Measurements from ENCODE around the gene TSSC4. TPM values are rescaled to one million over a fixed set of nuclear protein-coding genes. Genes with fewer than 3 reads are reported as not detected.

Gene TSSC4
- total RNA-seq, 1 donor from 2014 or later, result 62.9 TPM

DNA sequence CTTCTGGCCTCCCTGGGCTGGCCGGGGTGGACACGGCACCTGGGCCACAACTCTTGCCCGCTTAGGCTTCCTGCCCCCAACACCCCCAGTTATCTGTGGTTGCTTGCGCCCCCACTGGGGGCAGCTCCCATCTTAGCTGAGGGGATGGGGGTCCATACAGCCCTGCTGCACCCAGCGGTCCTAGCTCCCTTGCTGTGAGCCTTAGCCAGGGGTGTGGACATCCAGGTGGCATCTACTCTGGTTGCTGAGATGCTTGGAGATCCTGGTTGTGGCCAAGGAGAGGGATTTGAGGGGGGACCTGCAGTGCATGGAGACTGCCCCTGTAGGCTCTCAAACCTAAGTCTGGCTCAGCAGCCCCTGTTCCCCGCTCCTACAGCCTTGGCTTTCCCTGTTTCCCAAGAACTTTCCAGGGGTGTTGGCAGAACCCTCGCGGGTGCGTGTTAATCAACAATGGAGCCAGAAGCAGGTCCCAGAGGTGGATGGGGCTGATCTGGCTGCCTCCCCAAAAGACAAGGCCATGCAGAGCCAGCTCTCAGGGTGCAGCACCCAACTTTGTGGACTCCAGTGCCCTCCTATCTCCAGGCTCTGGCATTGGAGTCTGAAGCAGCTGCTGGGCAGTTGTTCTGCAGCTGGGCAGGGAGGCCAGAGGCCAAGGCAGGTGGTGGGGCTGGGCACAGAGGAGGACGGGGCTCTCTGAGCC, 47.6 kb downstream of the TSSC4 start:
- Mint-ChIP-seq H3K27ac (no peak overlapping the region), H3K27me3 (peaks cover 8% of the 10 kb centered on the region), H3K4me3 (peak overlapping the region; percentile 91), H3K4me1 (peaks cover 13% of the 10 kb centered on the region), H3K36me3 (ENCODE audit: low read depth) (no peaks in the 10 kb centered on the region), H3K9me3 (no peaks in the 10 kb centered on the region)
- no peak for DNase-seq
- intact Hi-C loops (cut with micrococcal nuclease), result loop anchor here (2.0 kb wide), 1 partner anchor 19 kb away; no protein-coding TSS in a partner anchor

GRCh38 chr11:2448661-2449547, 48.4 kb downstream of the TSSC4 start:
- H3K36me3 Mint-ChIP-seq (ENCODE audit: low read depth), result no peaks in the 10 kb centered on the region
- peak overlapping the region; percentile 23 for H3K4me3 Mint-ChIP-seq

GRCh38 chr11:2449548-2450320, 49.2 kb downstream of the TSSC4 start:
- Mint-ChIP-seq H3K36me3 (ENCODE audit: low read depth) (peaks cover 2% of the 10 kb centered on the region), H3K4me3 (no peak overlapping the region), H3K9me3 (no peaks in the 10 kb centered on the region), H3K27ac (no peak overlapping the region), H3K27me3 (peaks cover 5% of the 10 kb centered on the region), H3K4me1 (peaks cover 13% of the 10 kb centered on the region)
- DNase-seq, result no peak
- intact Hi-C loops (cut with micrococcal nuclease), result no loop called here

More at GRCh38 chr11:2448661-2449547, 48.4 kb downstream of the TSSC4 start:
- Mint-ChIP-seq H3K4me1 (peaks cover 13% of the 10 kb centered on the region), H3K27me3 (peaks cover 2% of the 10 kb centered on the region), H3K9me3 (no peaks in the 10 kb centered on the region), H3K27ac (no peak overlapping the region)
- DNase-seq, result no peak
- intact Hi-C loops (cut with micrococcal nuclease), result no loop called here

DNA sequence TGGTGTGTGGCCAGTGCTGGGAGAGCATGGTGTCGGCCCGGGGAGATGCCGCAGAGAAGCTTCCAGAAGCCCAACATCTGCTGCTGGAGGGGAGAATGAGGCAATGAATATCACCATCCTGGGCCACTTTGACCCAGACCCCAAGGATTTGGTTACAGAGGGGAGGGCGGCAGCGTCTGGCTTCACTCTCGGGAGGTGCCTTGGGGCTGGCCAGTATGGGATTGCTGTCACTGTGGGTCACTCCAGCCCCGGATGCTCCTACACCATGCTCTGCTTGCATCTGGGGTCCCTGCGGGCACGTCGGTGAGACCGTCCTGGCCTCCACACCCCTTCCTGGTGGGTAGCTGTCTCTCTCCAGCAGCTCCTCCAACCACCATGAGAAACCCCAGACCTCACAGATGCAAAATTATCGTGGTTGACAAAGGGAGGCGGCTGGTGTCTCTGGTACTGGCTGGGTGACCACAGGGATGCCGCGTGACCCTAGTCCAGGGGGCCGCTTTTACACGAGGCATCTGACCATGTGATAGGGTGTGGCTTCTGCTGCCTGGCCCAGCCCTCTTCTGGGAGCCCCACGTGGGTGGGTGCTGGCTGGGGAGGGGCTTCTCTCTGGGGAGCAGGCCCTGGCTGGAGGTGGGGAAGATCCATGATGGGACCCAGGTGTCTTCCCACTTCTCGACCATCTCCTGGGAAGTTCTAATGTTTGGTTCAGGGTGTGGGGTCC, 49.9 kb downstream of the TSSC4 start:
- no peak overlapping the region for H3K4me3 Mint-ChIP-seq
- no peak for DNase-seq

GRCh38 chr11:2451336-2451735, 50.8 kb downstream of the TSSC4 start:
- Mint-ChIP-seq H3K27ac (no peak overlapping the region), H3K36me3 (ENCODE audit: low read depth) (peaks cover 2% of the 10 kb centered on the region), H3K4me1 (peaks cover 9% of the 10 kb centered on the region), H3K9me3 (no peaks in the 10 kb centered on the region), H3K27me3 (peaks cover 2% of the 10 kb centered on the region), H3K4me3 (no peak overlapping the region)
- no peak for DNase-seq
- intact Hi-C loops (cut with micrococcal nuclease), result no loop called here

More for the DNA sequence above, 49.9 kb downstream of the TSSC4 start:
- Mint-ChIP-seq H3K4me1 (peaks cover 11% of the 10 kb centered on the region), H3K27ac (no peak overlapping the region), H3K36me3 (ENCODE audit: low read depth) (peaks cover 2% of the 10 kb centered on the region), H3K9me3 (no peaks in the 10 kb centered on the region), H3K27me3 (peaks cover 2% of the 10 kb centered on the region)
- intact Hi-C loops (cut with micrococcal nuclease), result no loop called here

GRCh38 chr11:2451916-2452315, 51.4 kb downstream of the TSSC4 start:
- H3K27me3 Mint-ChIP-seq, result peaks cover 2% of the 10 kb centered on the region
- DNase-seq, result no peak
- no peaks in the 10 kb centered on the region for H3K9me3 Mint-ChIP-seq
- intact Hi-C loops (cut with micrococcal nuclease), result no loop called here
- peaks cover 8% of the 10 kb centered on the region for H3K4me1 Mint-ChIP-seq
- H3K36me3 Mint-ChIP-seq (ENCODE audit: low read depth), result peaks cover 2% of the 10 kb centered on the region
- no peak overlapping the region for H3K4me3 Mint-ChIP-seq
- no peak overlapping the region for H3K27ac Mint-ChIP-seq

DNA sequence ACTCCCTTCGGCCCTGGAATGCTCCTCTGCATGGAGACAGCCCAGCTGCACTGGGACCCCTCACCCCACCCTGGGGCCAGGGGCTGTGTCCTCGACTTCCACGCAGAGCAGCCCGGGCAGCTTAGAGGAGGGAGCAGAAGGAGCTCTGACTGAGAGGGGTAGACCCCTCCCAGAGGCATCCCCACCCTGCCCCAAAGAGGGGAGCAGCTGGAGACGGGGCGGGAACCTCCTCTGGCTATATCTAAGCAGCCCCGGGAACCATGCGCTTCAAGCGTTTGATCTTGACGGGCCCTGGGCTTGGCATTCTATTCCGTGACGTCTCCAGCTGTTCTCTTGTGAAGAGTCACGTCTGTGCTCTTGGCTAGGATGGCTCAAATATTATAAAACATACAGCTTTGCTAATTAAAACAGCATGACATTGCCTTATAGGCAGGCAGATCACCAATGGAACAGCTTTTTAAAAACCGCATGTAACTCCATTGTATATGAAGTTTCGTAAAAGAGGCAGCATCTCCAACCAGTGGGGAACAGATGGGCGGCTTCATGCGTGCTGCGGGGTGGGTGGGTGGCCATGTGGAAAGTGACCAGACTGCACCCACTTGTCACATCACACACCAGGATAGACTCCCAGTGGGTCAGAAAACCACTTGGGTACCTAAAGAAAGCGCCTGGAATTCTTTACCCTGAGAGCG, 51.9 kb downstream of the TSSC4 start:
- intact Hi-C loops (cut with micrococcal nuclease), result no loop called here
- H3K9me3 Mint-ChIP-seq, result no peaks in the 10 kb centered on the region
- H3K4me1 Mint-ChIP-seq, result peaks cover 2% of the 10 kb centered on the region
- H3K4me3 Mint-ChIP-seq, result no peak overlapping the region
- DNase-seq, result no peak
- H3K36me3 Mint-ChIP-seq (ENCODE audit: low read depth), result peaks cover 2% of the 10 kb centered on the region
- no peak overlapping the region for H3K27ac Mint-ChIP-seq
- H3K27me3 Mint-ChIP-seq, result peaks cover 2% of the 10 kb centered on the region

GRCh38 chr11:2453436-2453835, 52.9 kb downstream of the TSSC4 start:
- H3K36me3 Mint-ChIP-seq (ENCODE audit: low read depth), result peaks cover 2% of the 10 kb centered on the region
- H3K27me3 Mint-ChIP-seq, result peaks cover 2% of the 10 kb centered on the region
- no peak for DNase-seq
- intact Hi-C loops (cut with micrococcal nuclease), result no loop called here
- H3K4me3 Mint-ChIP-seq, result no peak overlapping the region
- no peaks in the 10 kb centered on the region for H3K4me1 Mint-ChIP-seq
- no peaks in the 10 kb centered on the region for H3K9me3 Mint-ChIP-seq
- H3K27ac Mint-ChIP-seq, result no peak overlapping the region

Other genes starting within 250 kb of the TSSC4 start
- not detected in 2 replicates for gene INS, start 239.5 kb upstream of the TSSC4 start, total RNA-seq
- gene TH, start 228.9 kb upstream of the TSSC4 start, total RNA-seq, result not detected in 2 replicates
- 0.62 and 0.96 TPM in 2 replicates for gene ASCL2, start 130.2 kb upstream of the TSSC4 start, total RNA-seq
- 2.4 and 2.6 TPM in 2 replicates for gene C11orf21, start 98.8 kb upstream of the TSSC4 start, total RNA-seq
- gene TSPAN32, start 98.7 kb upstream of the TSSC4 start, total RNA-seq, result 2.4 and 2.6 TPM in 2 replicates
- 224 and 225 TPM in 2 replicates for gene CD81, start 23.4 kb upstream of the TSSC4 start, total RNA-seq
- gene TRPM5, start 43.8 kb downstream of the TSSC4 start, total RNA-seq, result not detected in 2 replicates
- gene KCNQ1, start 44.3 kb downstream of the TSSC4 start, total RNA-seq, result 6.4 TPM in 2 replicates

Data from activated CD4-positive, alpha-beta T cell treated with anti-CD3 and anti-CD28 coated beads, Interleukin-2, amount 10 ng/mL, durations not matched to agents 24 days and 14 days (primary cell).